HepG2 (cell line): ENCODE data around the gene PLD1. TPM values are rescaled to one million over a fixed set of nuclear protein-coding genes. Genes with fewer than 3 reads are reported as not detected.

Experiments used
- ATAC-seq: fragments of 200-7000 bp; cut with Tn5 transposase; 3 replicates; pipeline ENCODE4 v1.9.1; 2020; ENCODE audit warnings: mild to moderate bottlenecking, moderate library complexity
- BruUV-seq: library from RNA; stranded (reverse); fragments of 400-500 nt; replicated peaks from 2 replicates; lab custom pipeline; 2021; lab: Mats Ljungman, UMichigan
- CTCF ChIA-PET: fragments of 300-600 bp; formaldehyde crosslinking; extraction: SDS; loops from one replicate; lab custom pipeline; 2021; ENCODE audit warnings: low total read pairs, inconsistent platforms, low intra/inter-chr PET ratio; lab: Yijun Ruan, JAX
- POLR2A ChIA-PET: fragments of 350-600 bp; sonication (Branson Sonifier 250); formaldehyde crosslinking; loops from one replicate; lab custom pipeline; 2020; ENCODE audit warnings: antibody characterized with exemption, inconsistent platforms; lab: Yijun Ruan, JAX
- DNase-seq: peaks from one replicate; pipeline ENCODE4 v3.0.0-alpha.2; 2015; ENCODE audit warnings: low spot score
- FAIRE-seq: peaks from 3 replicates; lab custom pipeline; 2011; peaks lifted over from hg19 to GRCh38; lab: Jason Lieb, UNC
- H2AFZ ChIP-seq: one replicate; pipeline ENCODE4 v1.6.1; 2011; ENCODE audit warnings: low read length, inconsistent platforms
- H3K27ac ChIP-seq: fragments of 300-600 bp; 3 replicates; pipeline ENCODE4 v1.8.0; 2011; ENCODE audit warnings: mixed run types, mild to moderate bottlenecking, mixed read lengths, low read length, inconsistent platforms; ENCODE audit not compliant: insufficient read depth; ENCODE audit errors: extremely low read length
- H3K27me3 ChIP-seq, 2 experiments: fragments of 200-600 bp in 1 of 2; 2 replicates in 1 of 2; 3 replicates in 1 of 2; pipeline versions ENCODE4 v1.6.0 to v1.8.0; 2011; ENCODE audit warnings: low read length in 2 of 2, mild to moderate bottlenecking in 2 of 2, moderate library complexity in 2 of 2, inconsistent platforms in 1 of 2; ENCODE audit not compliant: insufficient read depth in 2 of 2, control insufficient read depth in 1 of 2
- H3K36me3 ChIP-seq, 2 experiments: fragments of 200-600 bp in 1 of 2; replicated peaks in 1 of 2; 2 replicates in 1 of 2; 3 replicates in 1 of 2; pipeline versions ENCODE4 v1.5.1 to v1.8.0; 2011; ENCODE audit warnings: low read length in 2 of 2, inconsistent platforms in 1 of 2; ENCODE audit not compliant: insufficient read depth in 2 of 2, control insufficient read depth in 1 of 2
- H3K4me1 ChIP-seq: 2 replicates; pipeline ENCODE4 v1.5.1; 2012; ENCODE audit warnings: low read length, inconsistent platforms; ENCODE audit not compliant: insufficient read depth
- H3K4me2 ChIP-seq: 2 replicates; pipeline ENCODE4 v1.6.0; 2011; ENCODE audit warnings: low read depth, low read length, inconsistent platforms
- H3K4me3 ChIP-seq, 3 experiments: fragments of 200-600 bp in 1 of 3; sonication (generic), shearing (Covaris generic) in 1 of 3; replicated peaks in 1 of 3; 2 replicates each; pipeline ENCODE4 v1.5.1; 2011 to 2016; ENCODE audit warnings: low read length in 3 of 3, inconsistent platforms in 2 of 3, low read depth in 2 of 3, mild to moderate bottlenecking in 2 of 3, control low read depth in 1 of 3, mixed read lengths in 1 of 3; ENCODE audit not compliant: insufficient read depth in 1 of 3
- H3K79me2 ChIP-seq: one replicate; pipeline ENCODE4 v1.6.1; 2011; ENCODE audit warnings: low read length, inconsistent platforms; ENCODE audit not compliant: insufficient read depth
- H3K9ac ChIP-seq: 2 replicates; pipeline ENCODE4 v1.6.0; 2011; ENCODE audit warnings: mild to moderate bottlenecking, low read depth, low read length, inconsistent platforms; ENCODE audit not compliant: insufficient read depth
- H3K9me3 ChIP-seq: 2 replicates; pipeline ENCODE4 v1.5.1; 2012; ENCODE audit warnings: mild to moderate bottlenecking, low read length
- H4K20me1 ChIP-seq: 2 replicates; pipeline ENCODE4 v1.6.0; 2011; ENCODE audit warnings: inconsistent platforms, mild to moderate bottlenecking, low read length, moderate library complexity; ENCODE audit not compliant: insufficient read depth
- ARNTL ChIP-seq: sonication (generic); formaldehyde crosslinking; IDR thresholded peaks from 2 replicates; pipeline ENCODE4 v1.4.0; 2020; ENCODE audit warnings: mild to moderate bottlenecking, missing genetic modification reagents
- ZNF44 ChIP-seq: sonication (generic); formaldehyde crosslinking; IDR thresholded peaks from 2 replicates; pipeline ENCODE4 v1.5.1; 2020; ENCODE audit warnings: mild to moderate bottlenecking, missing genetic modification reagents
- whole genome bisulfite sequencing: methylation state at CpG from one replicate; pipeline ENCODE4 v1.1.6; 2017; ENCODE audit warnings: low lambda C conversion rate; 5-methylcytosine and 5-hydroxymethylcytosine counted together
- in situ Hi-C: cut with HindIII; loops from 2 replicates; pipeline ENCODE4 v1.10.0; 2017; ENCODE audit warnings: low pct_unique_long_range_greater_than_20kb; ENCODE audit not compliant: extremely low pct_ligation_motif_present
- intact Hi-C: fragments of 100-400 bp; cut with micrococcal nuclease; formaldehyde crosslinking; loops from one replicate; pipeline ENCODE4 v1.10.0; 2022; ENCODE audit not compliant: unreplicated experiment
- polyA plus RNA-seq, 8 experiments: library from polyadenylated mRNA; depleted of rRNA in 3 of 8; stranded (reverse) in 7 of 8; unstranded in 1 of 8; fragments of >200 nt; fragmentation: Illumina TruSeq in 4 of 8; extraction: Trizol in 4 of 8; gene quantifications; 2 replicates each; pipeline versions ENCODE4 v1.2.1 to v1.2.3, GENCODE V29; 2011 to 2016; ENCODE audit warnings: low read depth in 4 of 8, missing spikeins in 1 of 8, mixed read lengths in 1 of 8; ENCODE audit not compliant: insufficient read depth in 1 of 8
- total RNA-seq, 5 experiments: library from RNA; depleted of rRNA; stranded (reverse); fragments of >200 nt; fragmentation: Illumina TruSeq; extraction: Trizol; gene quantifications; 2 replicates each; pipeline ENCODE4 v1.2.3, GENCODE V29; 2016; ENCODE audit warnings: low read depth in 1 of 5
- TF ChIP-seq, protein P1 (sequence below): sonication (generic); formaldehyde crosslinking; IDR thresholded peaks from 2 replicates; pipeline ENCODE4 v1.4.0; 2020; ENCODE audit warnings: missing genetic modification reagents

The PLD1 gene
- total and polyA plus RNA-seq, 2 of the 13 experiments (the other 11 are each of a cell fraction or from before 2014, with no cell fraction given), result 27.1 to 59.4 TPM

DNA sequence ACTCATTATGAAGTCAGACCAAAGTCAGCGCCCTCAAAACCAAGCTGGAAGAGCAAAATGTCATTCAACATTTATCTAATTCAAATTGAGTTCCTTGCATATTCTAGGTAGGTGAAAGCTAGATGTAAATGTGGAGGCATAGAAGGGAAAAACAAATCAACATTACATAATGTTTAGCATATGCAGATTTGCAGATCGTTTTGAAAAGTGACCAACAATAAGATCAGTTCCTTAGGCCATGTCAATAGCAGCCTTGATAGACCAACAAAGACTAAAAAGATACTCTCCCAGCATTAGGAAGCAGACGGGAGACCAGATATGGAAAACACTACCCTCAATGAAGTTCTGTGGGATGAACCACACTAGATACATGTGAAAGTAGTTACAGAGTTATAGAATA lies 83.0 kb downstream of the PLD1 start (continued):
- TF ChIP-seq, protein P1, sequence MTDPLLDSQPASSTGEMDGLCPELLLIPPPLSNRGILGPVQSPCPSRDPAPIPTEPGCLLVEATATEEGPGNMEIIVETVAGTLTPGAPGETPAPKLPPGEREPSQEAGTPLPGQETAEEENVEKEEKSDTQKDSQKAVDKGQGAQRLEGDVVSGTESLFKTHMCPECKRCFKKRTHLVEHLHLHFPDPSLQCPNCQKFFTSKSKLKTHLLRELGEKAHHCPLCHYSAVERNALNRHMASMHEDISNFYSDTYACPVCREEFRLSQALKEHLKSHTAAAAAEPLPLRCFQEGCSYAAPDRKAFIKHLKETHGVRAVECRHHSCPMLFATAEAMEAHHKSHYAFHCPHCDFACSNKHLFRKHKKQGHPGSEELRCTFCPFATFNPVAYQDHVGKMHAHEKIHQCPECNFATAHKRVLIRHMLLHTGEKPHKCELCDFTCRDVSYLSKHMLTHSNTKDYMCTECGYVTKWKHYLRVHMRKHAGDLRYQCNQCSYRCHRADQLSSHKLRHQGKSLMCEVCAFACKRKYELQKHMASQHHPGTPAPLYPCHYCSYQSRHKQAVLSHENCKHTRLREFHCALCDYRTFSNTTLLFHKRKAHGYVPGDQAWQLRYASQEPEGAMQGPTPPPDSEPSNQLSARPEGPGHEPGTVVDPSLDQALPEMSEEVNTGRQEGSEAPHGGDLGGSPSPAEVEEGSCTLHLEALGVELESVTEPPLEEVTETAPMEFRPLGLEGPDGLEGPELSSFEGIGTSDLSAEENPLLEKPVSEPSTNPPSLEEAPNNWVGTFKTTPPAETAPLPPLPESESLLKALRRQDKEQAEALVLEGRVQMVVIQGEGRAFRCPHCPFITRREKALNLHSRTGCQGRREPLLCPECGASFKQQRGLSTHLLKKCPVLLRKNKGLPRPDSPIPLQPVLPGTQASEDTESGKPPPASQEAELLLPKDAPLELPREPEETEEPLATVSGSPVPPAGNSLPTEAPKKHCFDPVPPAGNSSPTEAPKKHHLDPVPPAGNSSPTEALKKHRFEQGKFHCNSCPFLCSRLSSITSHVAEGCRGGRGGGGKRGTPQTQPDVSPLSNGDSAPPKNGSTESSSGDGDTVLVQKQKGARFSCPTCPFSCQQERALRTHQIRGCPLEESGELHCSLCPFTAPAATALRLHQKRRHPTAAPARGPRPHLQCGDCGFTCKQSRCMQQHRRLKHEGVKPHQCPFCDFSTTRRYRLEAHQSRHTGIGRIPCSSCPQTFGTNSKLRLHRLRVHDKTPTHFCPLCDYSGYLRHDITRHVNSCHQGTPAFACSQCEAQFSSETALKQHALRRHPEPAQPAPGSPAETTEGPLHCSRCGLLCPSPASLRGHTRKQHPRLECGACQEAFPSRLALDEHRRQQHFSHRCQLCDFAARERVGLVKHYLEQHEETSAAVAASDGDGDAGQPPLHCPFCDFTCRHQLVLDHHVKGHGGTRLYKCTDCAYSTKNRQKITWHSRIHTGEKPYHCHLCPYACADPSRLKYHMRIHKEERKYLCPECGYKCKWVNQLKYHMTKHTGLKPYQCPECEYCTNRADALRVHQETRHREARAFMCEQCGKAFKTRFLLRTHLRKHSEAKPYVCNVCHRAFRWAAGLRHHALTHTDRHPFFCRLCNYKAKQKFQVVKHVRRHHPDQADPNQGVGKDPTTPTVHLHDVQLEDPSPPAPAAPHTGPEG (CRISPR knock-in tag), result no peak
- TF ChIP-seq, all 625 proteins: peak for 0

DNA sequence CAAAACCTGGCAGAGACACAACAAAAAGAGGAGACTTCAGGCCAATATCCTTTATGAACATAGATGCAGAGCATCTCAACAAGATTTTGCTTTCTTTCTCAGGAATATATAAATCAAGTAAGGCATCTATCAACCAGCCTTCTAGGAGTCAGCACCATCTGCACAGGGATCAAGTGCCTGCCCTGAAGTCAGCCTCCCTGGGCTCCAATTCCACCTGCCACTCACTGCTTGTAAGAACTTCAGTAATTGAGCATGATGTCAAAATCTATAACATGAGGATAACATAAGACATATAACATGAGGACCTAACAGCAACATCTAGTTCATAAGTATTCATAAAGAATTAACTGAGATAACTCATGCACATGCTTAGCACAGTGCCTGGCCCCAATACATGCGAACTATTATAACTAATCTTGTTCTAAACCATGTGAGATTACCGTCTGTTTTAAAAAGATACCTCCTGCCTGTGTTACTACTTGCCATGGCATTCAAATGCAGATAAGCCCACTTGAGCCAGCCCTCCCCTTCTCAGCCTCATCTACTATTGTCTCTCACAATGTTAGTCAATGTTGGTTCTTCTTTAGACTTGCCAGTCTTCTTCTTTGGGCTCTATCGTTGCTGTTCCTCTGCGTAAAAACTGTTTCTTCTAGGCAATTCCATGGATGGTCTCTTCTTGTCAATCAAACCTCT lies 91.6 kb downstream of the PLD1 start:
- CTCF ChIA-PET, result no interaction called here
- no peak for ATAC-seq
- no peak overlapping the region for H3K4me3 ChIP-seq
- H3K36me3 ChIP-seq, result peaks cover 7 to 56% of the 10 kb centered on the region in 2 experiments
- no peak overlapping the region for H3K4me2 ChIP-seq
- intact Hi-C loops, result no loop called here
- no peak overlapping the region for H3K9ac ChIP-seq
- no TSS peak for BruUV-seq
- FAIRE-seq, result no peak
- WGBS, result 86% methylated on average over 4 of the region's 4 CpGs
- no peak overlapping the region for H2AFZ ChIP-seq
- H4K20me1 ChIP-seq, result no peaks in the 10 kb centered on the region
- no peak overlapping the region for H3K27ac ChIP-seq
- TF ChIP-seq ZNF44 (CRISPR knock-in tag) (no peak), ARNTL (no peak)
- TF ChIP-seq, all 625 proteins: peak for 0
- Histone ChIP-seq H3K4me1 (peaks cover 16% of the 10 kb centered on the region; the same call in 1 of the 2 replicates), H3K9me3 (peaks cover 24% of the 10 kb centered on the region; the same call in 1 of the 2 replicates), H3K27me3 (no peaks in the 10 kb centered on the region), H3K79me2 (no peaks in the 10 kb centered on the region)
- no peak for DNase-seq
- in situ Hi-C loops, result no loop called here
- POLR2A ChIA-PET, result no interaction called here
